CD14-positive monocyte (primary cell): ENCODE measurements around the gene HORMAD2. TPM values are rescaled to one million over a fixed set of nuclear protein-coding genes. Genes with fewer than 3 reads are reported as not detected.

Experiments
- DNase-seq, 3 donors: peaks; one replicate each; pipeline ENCODE4 v3.0.0-alpha.2; 2011 to 2022
- H2AFZ ChIP-seq: 2 replicates; pipeline ENCODE4 v1.6.0; 2012; ENCODE audit warnings: mild to moderate bottlenecking, low read depth, low read length, inconsistent platforms; ENCODE audit not compliant: insufficient read depth, poor library complexity, severe bottlenecking
- H3K27ac ChIP-seq, 2 donors: 1 replicate in 1 of 2; 2 replicates in 1 of 2; pipeline ENCODE4 v1.5.1; 2012 to 2013; ENCODE audit warnings: low read length in 2 of 2, control low read depth in 1 of 2, inconsistent platforms in 1 of 2, low read depth in 1 of 2, mild to moderate bottlenecking in 1 of 2
- H3K27me3 ChIP-seq, 2 donors: one replicate each; pipeline versions ENCODE4 v1.6.0 to v1.6.1; 2011 to 2013; ENCODE audit warnings: low read length in 2 of 2; ENCODE audit not compliant: control insufficient read depth in 2 of 2, insufficient read depth in 2 of 2
- H3K36me3 ChIP-seq, 2 donors: replicated peaks in 1 of 2; 1 replicate in 1 of 2; 2 replicates in 1 of 2; pipeline versions ENCODE4 v1.5.1 to v1.6.1; 2012 to 2013; ENCODE audit warnings: low read length in 2 of 2, control low read depth in 1 of 2, inconsistent platforms in 1 of 2, mild to moderate bottlenecking in 1 of 2; ENCODE audit not compliant: insufficient read depth in 2 of 2, control insufficient read depth in 1 of 2
- H3K4me1 ChIP-seq, 2 donors: 1 replicate in 1 of 2; 2 replicates in 1 of 2; pipeline versions ENCODE4 v1.5.1 to v1.6.1; 2012 to 2013; ENCODE audit warnings: low read length in 2 of 2, control low read depth in 1 of 2, inconsistent platforms in 1 of 2, mild to moderate bottlenecking in 1 of 2, moderate library complexity in 1 of 2; ENCODE audit not compliant: insufficient read depth in 2 of 2, control insufficient read depth in 1 of 2
- H3K4me2 ChIP-seq: replicated peaks from 2 replicates; pipeline ENCODE3; 2012; ENCODE audit warnings: low read length, moderate library complexity, mild to moderate bottlenecking; ENCODE audit not compliant: poor library complexity, severe bottlenecking; ENCODE audit errors: extremely low read depth
- H3K4me3 ChIP-seq, 3 experiments: fragments of 200-600 bp in 1 of 3; sonication (generic) in 1 of 3; replicated peaks in 1 of 3; 1 replicate in 2 of 3; 2 replicates in 1 of 3; pipeline ENCODE4 v1.5.1; 2011 to 2013; ENCODE audit warnings: low read length in 3 of 3, mild to moderate bottlenecking in 3 of 3, control low read depth in 2 of 3, low read depth in 2 of 3, inconsistent platforms in 1 of 3, moderate library complexity in 1 of 3
- H3K79me2 ChIP-seq: 2 replicates; pipeline ENCODE4 v1.6.0; 2012; ENCODE audit warnings: mild to moderate bottlenecking, control low read depth, inconsistent platforms, low read length, moderate library complexity; ENCODE audit not compliant: insufficient read depth
- H3K9ac ChIP-seq: 2 replicates; pipeline ENCODE4 v1.6.0; 2017; ENCODE audit warnings: low read length, mild to moderate bottlenecking; ENCODE audit not compliant: insufficient read depth, poor library complexity, severe bottlenecking
- H3K9me3 ChIP-seq, 2 donors: replicated peaks in 1 of 2; 1 replicate in 1 of 2; 2 replicates in 1 of 2; pipeline versions ENCODE4 v1.5.1 to v1.6.1; 2012 to 2013; ENCODE audit warnings: low read length in 2 of 2, control low read depth in 1 of 2; ENCODE audit not compliant: control insufficient read depth in 1 of 2, insufficient read depth in 1 of 2
- H4K20me1 ChIP-seq: 2 replicates; pipeline ENCODE4 v1.6.0; 2012; ENCODE audit warnings: mild to moderate bottlenecking, low read length, control low read depth, moderate library complexity; ENCODE audit not compliant: insufficient read depth
- H3K27ac Mint-ChIP-seq, 7 donors: one replicate each; pipeline ENCODE4 v1.8.0; 2020; ENCODE audit warnings: mild to moderate bottlenecking in 7 of 7, mixed read lengths in 7 of 7, moderate library complexity in 6 of 7, inconsistent platforms in 2 of 7
- H3K27me3 Mint-ChIP-seq, 3 donors: one replicate each; pipeline ENCODE4 v1.8.0; 2021 to 2022; ENCODE audit warnings: low read depth in 3 of 3, mild to moderate bottlenecking in 3 of 3, mixed read lengths in 3 of 3, moderate library complexity in 3 of 3, inconsistent platforms in 1 of 3
- H3K36me3 Mint-ChIP-seq, 2 donors: one replicate each; pipeline ENCODE4 v1.8.0; 2020; ENCODE audit warnings: mixed read lengths in 2 of 2, inconsistent platforms in 1 of 2, mild to moderate bottlenecking in 1 of 2
- H3K4me1 Mint-ChIP-seq: one replicate; pipeline ENCODE4 v1.8.0; 2020; ENCODE audit warnings: mild to moderate bottlenecking, mixed read lengths
- H3K4me3 Mint-ChIP-seq, 2 donors: one replicate each; pipeline ENCODE4 v1.8.0; 2020; ENCODE audit warnings: mild to moderate bottlenecking in 2 of 2, mixed read lengths in 2 of 2, moderate library complexity in 1 of 2
- H3K9me3 Mint-ChIP-seq, 7 donors: one replicate each; pipeline ENCODE4 v1.8.0; 2020 to 2022; ENCODE audit warnings: mixed read lengths in 7 of 7, mild to moderate bottlenecking in 6 of 7, moderate library complexity in 6 of 7, inconsistent platforms in 2 of 7
- CTCF ChIP-seq: fragments of 200-600 bp; IDR thresholded peaks from one replicate; pipeline ENCODE4 v1.8.0; 2022; ENCODE audit warnings: antibody characterized with exemption, mild to moderate bottlenecking
- WGBS: methylation state at CpG from one replicate; pipeline ENCODE4 v1.1.5; 2013; ENCODE audit warnings: missing lambda C conversion rate; ENCODE audit not compliant: insufficient coverage; 5-methylcytosine and 5-hydroxymethylcytosine counted together
- intact Hi-C, 2 donors: fragments of 100-400 bp; cut with micrococcal nuclease; formaldehyde crosslinking; loops; one replicate each; pipeline versions ENCODE4 v1.15.0 to v1.15.1; 2023
- polyA plus RNA-seq, 3 donors: library from polyadenylated mRNA; depleted of rRNA in 1 of 3; unstranded in 2 of 3; stranded (reverse) in 1 of 3; fragments of 300-500 nt in 2 of 3; fragments of >200 nt in 1 of 3; fragmentation: Illumina TruSeq in 2 of 3; gene quantifications; 1 replicate in 2 of 3; 2 replicates in 1 of 3; pipeline ENCODE4 v1.2.3, GENCODE V29; 2012 to 2021

The HORMAD2 gene
- polyA plus RNA-seq, 3 donors = not detected

- no peaks in the 10 kb centered on the region for H3K27me3 ChIP-seq
- no peaks in the 10 kb centered on the region for H3K36me3 Mint-ChIP-seq
- H3K27ac ChIP-seq = no peak overlapping the region
- H3K27me3 Mint-ChIP-seq = no peaks in the 10 kb centered on the region
- no peak for DNase-seq
- no peak overlapping the region for H3K4me3 ChIP-seq
- no peaks in the 10 kb centered on the region for H3K9me3 Mint-ChIP-seq
- no peak overlapping the region for H3K27ac Mint-ChIP-seq
- no peaks in the 10 kb centered on the region for H4K20me1 ChIP-seq
- H3K9me3 ChIP-seq = no peaks in the 10 kb centered on the region
- H3K9ac ChIP-seq = no peak overlapping the region
- no peaks in the 10 kb centered on the region for H3K79me2 ChIP-seq
- intact Hi-C loops = no loop called here
- no peak overlapping the region for H2AFZ ChIP-seq
- H3K36me3 ChIP-seq = no peaks in the 10 kb centered on the region
- TF ChIP-seq CTCF = no peak
- H3K4me2 ChIP-seq = no peak overlapping the region
- H3K4me3 Mint-ChIP-seq = no peak overlapping the region
- no peaks in the 10 kb centered on the region for H3K4me1 Mint-ChIP-seq
- WGBS = no CpG with 5 or more reads among the region's 1 CpG
- no peaks in the 10 kb centered on the region for H3K4me1 ChIP-seq
These were observed 88.7 kb downstream of the HORMAD2 start for GRCh38 chr22:30169002-30169401.

- Histone ChIP-seq H3K9ac (no peak overlapping the region), H3K36me3 (no peaks in the 10 kb centered on the region), H4K20me1 (no peaks in the 10 kb centered on the region), H3K4me2 (no peak overlapping the region), H3K27ac (no peak overlapping the region), H3K4me1 (no peaks in the 10 kb centered on the region), H2AFZ (no peak overlapping the region), H3K4me3 (no peak overlapping the region), H3K27me3 (no peaks in the 10 kb centered on the region), H3K9me3 (no peaks in the 10 kb centered on the region), H3K79me2 (no peaks in the 10 kb centered on the region)
- no peaks in the 10 kb centered on the region for H3K4me1 Mint-ChIP-seq
- 7% methylated on average over 2 of the region's 2 CpGs for WGBS
- no peak for TF ChIP-seq CTCF
- H3K36me3 Mint-ChIP-seq = no peaks in the 10 kb centered on the region
- intact Hi-C loops = no loop called here
- peak in 1 of 3 donors; percentile 19 for DNase-seq
- H3K27ac Mint-ChIP-seq = no peak overlapping the region
- no peaks in the 10 kb centered on the region for H3K9me3 Mint-ChIP-seq
- H3K27me3 Mint-ChIP-seq = no peaks in the 10 kb centered on the region
- no peak overlapping the region for H3K4me3 Mint-ChIP-seq
These were observed 89.9 kb downstream of the HORMAD2 start for GRCh38 chr22:30170129-30170528.
